H1 (cell line): ENCODE data around the gene ELAPOR2. TPM values are rescaled to one million over a fixed set of nuclear protein-coding genes. Genes with fewer than 3 reads are reported as not detected.

ENCODE experiments used
- polyA plus RNA-seq, 7 experiments: library from polyadenylated mRNA; depleted of rRNA in 3 of 7; stranded (reverse) in 5 of 7; unstranded in 2 of 7; fragments of >200 nt in 5 of 7; fragments of 200-250 nt in 2 of 7; gene quantifications; 1 replicate in 5 of 7; 2 replicates in 1 of 7; 4 replicates in 1 of 7; pipeline versions ENCODE4 v1.2.1 to v1.2.3, GENCODE V29; 2011 to 2013; ENCODE audit warnings: missing spikeins in 2 of 7, mixed read lengths in 2 of 7
- total RNA-seq: library from RNA; stranded (reverse); fragmentation: NEBNext Ultra II Directional; extraction: Animal tissue kit (Norgen Biotek cat#: 25700); gene quantifications from 2 replicates; pipeline ENCODE4 v1.2.1, GENCODE V29; 2021
- TF ChIP-seq, protein P1 (sequence below): fragments of 300-600 bp; sonication (generic); IDR thresholded peaks from 2 replicates; pipeline ENCODE4 v1.7.1; 2012; ENCODE audit warnings: low read length, moderate library complexity, mild to moderate bottlenecking, inconsistent platforms; ENCODE audit not compliant: insufficient replicate concordance

The ELAPOR2 gene
- total and polyA plus RNA-seq, 2 of the 8 experiments (the other 6 are each of a cell fraction or from before 2014, with no cell fraction given): 12.9 to 32.9 TPM

DNA sequence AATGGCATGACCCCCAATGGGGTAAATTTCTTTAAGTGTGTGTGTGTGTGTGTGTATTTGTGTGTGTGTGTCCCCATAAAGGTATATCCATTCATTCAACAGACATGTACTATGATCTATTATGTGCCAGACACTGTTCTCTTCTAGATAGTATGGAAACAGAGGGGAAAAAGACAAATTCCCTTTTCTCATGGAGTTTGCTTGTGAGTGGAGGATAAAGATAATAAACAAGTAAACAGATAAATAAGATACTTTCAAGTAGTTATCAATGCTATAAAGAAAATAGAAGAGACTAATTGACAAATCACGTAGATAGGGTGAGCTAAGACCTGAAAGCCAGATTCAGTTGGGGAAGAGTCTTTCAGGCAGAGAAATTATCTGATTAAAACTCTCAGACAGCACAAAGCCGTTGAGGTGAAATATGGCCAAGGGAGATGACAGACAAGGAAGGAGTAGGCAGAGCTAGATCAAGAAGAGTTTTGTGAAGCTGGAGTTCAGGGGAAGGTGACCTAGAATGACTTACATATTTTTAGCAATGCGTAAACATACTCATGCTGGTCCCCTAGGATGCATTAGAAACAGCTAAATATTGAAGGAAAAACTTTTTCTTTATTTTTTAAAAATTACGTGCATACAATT, 47.6 kb upstream of the ELAPOR2 start (continued):
- TF ChIP-seq, protein P1, sequence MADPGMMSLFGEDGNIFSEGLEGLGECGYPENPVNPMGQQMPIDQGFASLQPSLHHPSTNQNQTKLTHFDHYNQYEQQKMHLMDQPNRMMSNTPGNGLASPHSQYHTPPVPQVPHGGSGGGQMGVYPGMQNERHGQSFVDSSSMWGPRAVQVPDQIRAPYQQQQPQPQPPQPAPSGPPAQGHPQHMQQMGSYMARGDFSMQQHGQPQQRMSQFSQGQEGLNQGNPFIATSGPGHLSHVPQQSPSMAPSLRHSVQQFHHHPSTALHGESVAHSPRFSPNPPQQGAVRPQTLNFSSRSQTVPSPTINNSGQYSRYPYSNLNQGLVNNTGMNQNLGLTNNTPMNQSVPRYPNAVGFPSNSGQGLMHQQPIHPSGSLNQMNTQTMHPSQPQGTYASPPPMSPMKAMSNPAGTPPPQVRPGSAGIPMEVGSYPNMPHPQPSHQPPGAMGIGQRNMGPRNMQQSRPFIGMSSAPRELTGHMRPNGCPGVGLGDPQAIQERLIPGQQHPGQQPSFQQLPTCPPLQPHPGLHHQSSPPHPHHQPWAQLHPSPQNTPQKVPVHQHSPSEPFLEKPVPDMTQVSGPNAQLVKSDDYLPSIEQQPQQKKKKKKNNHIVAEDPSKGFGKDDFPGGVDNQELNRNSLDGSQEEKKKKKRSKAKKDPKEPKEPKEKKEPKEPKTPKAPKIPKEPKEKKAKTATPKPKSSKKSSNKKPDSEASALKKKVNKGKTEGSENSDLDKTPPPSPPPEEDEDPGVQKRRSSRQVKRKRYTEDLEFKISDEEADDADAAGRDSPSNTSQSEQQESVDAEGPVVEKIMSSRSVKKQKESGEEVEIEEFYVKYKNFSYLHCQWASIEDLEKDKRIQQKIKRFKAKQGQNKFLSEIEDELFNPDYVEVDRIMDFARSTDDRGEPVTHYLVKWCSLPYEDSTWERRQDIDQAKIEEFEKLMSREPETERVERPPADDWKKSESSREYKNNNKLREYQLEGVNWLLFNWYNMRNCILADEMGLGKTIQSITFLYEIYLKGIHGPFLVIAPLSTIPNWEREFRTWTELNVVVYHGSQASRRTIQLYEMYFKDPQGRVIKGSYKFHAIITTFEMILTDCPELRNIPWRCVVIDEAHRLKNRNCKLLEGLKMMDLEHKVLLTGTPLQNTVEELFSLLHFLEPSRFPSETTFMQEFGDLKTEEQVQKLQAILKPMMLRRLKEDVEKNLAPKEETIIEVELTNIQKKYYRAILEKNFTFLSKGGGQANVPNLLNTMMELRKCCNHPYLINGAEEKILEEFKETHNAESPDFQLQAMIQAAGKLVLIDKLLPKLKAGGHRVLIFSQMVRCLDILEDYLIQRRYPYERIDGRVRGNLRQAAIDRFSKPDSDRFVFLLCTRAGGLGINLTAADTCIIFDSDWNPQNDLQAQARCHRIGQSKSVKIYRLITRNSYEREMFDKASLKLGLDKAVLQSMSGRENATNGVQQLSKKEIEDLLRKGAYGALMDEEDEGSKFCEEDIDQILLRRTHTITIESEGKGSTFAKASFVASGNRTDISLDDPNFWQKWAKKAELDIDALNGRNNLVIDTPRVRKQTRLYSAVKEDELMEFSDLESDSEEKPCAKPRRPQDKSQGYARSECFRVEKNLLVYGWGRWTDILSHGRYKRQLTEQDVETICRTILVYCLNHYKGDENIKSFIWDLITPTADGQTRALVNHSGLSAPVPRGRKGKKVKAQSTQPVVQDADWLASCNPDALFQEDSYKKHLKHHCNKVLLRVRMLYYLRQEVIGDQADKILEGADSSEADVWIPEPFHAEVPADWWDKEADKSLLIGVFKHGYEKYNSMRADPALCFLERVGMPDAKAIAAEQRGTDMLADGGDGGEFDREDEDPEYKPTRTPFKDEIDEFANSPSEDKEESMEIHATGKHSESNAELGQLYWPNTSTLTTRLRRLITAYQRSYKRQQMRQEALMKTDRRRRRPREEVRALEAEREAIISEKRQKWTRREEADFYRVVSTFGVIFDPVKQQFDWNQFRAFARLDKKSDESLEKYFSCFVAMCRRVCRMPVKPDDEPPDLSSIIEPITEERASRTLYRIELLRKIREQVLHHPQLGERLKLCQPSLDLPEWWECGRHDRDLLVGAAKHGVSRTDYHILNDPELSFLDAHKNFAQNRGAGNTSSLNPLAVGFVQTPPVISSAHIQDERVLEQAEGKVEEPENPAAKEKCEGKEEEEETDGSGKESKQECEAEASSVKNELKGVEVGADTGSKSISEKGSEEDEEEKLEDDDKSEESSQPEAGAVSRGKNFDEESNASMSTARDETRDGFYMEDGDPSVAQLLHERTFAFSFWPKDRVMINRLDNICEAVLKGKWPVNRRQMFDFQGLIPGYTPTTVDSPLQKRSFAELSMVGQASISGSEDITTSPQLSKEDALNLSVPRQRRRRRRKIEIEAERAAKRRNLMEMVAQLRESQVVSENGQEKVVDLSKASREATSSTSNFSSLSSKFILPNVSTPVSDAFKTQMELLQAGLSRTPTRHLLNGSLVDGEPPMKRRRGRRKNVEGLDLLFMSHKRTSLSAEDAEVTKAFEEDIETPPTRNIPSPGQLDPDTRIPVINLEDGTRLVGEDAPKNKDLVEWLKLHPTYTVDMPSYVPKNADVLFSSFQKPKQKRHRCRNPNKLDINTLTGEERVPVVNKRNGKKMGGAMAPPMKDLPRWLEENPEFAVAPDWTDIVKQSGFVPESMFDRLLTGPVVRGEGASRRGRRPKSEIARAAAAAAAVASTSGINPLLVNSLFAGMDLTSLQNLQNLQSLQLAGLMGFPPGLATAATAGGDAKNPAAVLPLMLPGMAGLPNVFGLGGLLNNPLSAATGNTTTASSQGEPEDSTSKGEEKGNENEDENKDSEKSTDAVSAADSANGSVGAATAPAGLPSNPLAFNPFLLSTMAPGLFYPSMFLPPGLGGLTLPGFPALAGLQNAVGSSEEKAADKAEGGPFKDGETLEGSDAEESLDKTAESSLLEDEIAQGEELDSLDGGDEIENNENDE: no peak
- TF ChIP-seq, all 59 proteins: peak for 0
